Stimulated activated naive CD8-positive, alpha-beta T cell treated with anti-CD3 and anti-CD28 coated beads, Interleukin-15, Interleukin-2, amounts not matched to agents 100 U/mL and 50 U/mL, for 24 hours (primary cell): ENCODE data around the gene CD55.
A peak's percentile ranks its signal among the peaks of the same experiment; 100 is the strongest.

ENCODE experiments used
- ATAC-seq: fragments of 150-1000 bp; cut with Tn5 transposase; one replicate; pipeline ENCODE4 v1.10.0; 2021
- DNase-seq: peaks from one replicate; pipeline ENCODE4 v3.0.0; 2021

Gene CD55

DNA sequence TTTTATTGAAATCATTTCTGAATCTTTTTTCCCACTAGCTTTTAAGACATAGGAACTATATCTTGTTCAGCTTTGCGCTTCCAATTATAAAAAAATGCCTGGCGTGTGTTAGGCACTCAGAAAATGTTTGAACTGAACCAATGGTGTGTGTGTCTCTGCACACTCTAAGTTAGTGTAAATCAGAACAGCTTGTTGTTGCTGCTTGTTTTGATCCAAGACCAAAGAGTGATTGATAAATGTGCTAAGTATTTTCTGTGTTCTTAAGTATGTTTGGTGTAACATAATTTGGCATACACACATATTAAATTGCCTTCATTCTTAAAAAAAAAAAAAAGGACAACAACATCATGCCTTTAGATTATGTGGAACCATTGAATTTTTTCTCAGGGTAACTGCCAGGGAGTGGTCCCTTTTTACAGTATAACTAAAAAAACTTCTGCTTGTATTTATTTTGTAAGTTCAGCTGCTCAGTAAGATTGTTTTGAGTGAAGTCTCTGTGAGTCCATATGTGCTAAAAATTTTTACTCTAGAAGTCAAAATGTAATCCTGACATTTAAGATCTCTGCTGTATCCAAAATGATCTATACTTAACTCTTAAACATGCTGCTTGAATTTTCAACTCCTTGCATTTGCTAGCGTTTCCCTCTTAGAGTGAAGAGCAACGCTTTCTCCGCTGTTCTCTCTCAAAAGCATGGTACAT lies 8.7 kb downstream of the CD55 start:
- ATAC-seq (no peak), DNase-seq (no peak)

- ATAC-seq, result no peak
These were observed 10.2 kb downstream of the CD55 start for GRCh38 chr1:207331354-207332313.

GRCh38 chr1:207333009-207333600 lies 11.6 kb downstream of the CD55 start:
- ATAC-seq (no peak), DNase-seq (no peak)

More at GRCh38 chr1:207331354-207332313, 10.2 kb downstream of the CD55 start:
- DNase-seq, result no peak

DNA sequence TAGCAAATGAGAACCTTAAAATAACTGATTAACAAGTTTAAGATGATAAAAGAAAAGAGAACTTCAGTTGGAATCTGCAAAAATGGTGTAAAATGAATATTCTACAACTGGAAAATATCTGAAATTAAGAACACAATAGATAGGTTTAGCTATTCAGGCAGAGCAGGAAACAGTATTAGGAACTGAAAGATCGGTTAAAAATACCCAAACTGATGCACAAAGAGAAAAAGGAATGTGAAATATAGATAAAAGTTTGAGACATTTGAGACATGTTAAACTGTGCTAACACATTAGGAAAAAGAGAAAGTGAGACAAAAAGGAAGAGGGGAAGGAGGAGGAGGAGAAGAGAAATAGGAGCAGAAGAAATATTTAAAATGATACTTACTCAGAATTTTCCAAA lies 12.1 kb downstream of the CD55 start:
- ATAC-seq (no peak), DNase-seq (no peak)

GRCh38 chr1:207334337-207334736 lies 12.9 kb downstream of the CD55 start:
- DNase-seq, result no peak

GRCh38 chr1:207335138-207335537 lies 13.7 kb downstream of the CD55 start:
- ATAC-seq, result no peak
- no peak for DNase-seq

More at GRCh38 chr1:207334337-207334736, 12.9 kb downstream of the CD55 start:
- ATAC-seq, result no peak

DNA sequence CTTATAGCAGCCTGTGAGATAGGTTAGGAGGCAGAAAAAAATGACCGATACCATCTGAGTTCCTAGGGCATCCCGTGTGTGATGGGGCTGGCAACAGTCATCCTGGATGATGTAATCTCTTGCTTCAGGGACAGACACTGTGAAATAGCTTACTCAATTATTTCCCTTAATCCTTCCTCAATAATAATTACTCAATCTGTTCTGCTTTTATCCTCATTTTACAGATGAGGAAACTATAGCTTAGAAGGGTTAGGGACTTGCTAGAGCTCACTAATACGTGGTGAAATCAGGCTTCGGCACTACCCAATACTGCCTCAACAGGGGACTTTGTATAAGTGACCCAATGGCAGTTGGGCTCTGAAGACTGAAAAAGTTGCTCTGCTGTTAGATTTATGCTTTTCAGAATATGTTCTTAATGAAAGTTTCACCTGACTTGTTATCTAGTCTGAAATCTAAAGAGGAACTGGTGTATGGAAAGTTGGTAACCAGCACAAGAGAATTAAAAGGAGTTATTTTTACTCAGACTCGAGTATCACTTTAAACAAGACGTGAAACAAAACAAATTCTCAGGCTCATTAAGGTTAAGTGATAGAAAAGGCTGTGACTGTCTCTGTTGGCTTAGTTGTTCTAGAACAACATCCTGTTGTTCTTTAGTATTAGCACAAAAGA lies 14.4 kb downstream of the CD55 start:
- DNase-seq (peak; percentile 24), ATAC-seq (peak; percentile 17)

DNA sequence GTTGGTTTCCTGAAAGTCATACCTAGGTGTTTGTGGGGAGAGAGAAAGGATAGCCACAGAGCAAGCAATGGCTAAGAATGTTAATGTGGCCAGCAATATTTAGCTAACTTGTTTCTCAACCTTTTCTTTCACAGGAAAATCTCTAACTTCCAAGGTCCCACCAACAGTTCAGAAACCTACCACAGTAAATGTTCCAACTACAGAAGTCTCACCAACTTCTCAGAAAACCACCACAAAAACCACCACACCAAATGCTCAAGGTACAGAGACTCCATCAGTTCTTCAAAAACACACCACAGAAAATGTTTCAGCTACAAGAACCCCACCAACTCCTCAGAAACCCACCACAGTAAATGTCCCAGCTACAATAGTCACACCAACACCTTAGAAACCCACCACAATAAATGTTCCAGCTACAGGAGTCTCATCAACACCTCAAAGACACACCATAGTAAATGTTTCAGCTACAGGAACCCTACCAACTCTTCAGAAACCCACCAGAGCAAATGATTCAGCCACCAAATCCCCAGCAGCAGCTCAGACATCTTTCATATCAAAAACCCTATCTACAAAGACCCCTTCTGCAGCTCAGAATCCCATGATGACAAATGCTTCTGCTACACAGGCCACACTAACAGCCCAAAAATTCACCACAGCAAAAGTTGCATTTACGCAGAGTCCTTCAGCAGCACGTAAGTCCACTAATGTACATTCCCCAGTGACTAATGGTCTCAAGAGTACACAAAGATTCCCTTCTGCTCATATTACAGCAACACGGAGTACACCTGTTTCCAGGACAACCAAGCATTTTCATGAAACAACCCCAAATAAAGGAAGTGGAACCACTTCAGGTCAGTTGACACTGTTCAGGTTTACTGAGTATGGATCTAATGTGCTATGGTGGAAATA lies 15.3 kb downstream of the CD55 start:
- ATAC-seq, result peak; percentile 86
- DNase-seq, result peak; percentile 47

- DNase-seq (no peak), ATAC-seq (no peak)
These were observed 20.9 kb downstream of the CD55 start for GRCh38 chr1:207342332-207342731.

- ATAC-seq (no peak), DNase-seq (no peak)
These were observed 22.2 kb downstream of the CD55 start for GRCh38 chr1:207343675-207344074.

- ATAC-seq (no peak), DNase-seq (no peak)
These were observed 22.7 kb downstream of the CD55 start for GRCh38 chr1:207344221-207344620.

- DNase-seq (no peak), ATAC-seq (peak; percentile 52)
These were observed 24.4 kb downstream of the CD55 start for GRCh38 chr1:207345644-207346477.

GRCh38 chr1:207346513-207346912 lies 25.0 kb downstream of the CD55 start:
- DNase-seq (no peak), ATAC-seq (peak; percentile 14)

- no peak for DNase-seq
- no peak for ATAC-seq
These were observed 28.5 kb downstream of the CD55 start for GRCh38 chr1:207349979-207350378.

GRCh38 chr1:207352554-207352953 lies 31.1 kb downstream of the CD55 start:
- ATAC-seq (no peak), DNase-seq (no peak)

GRCh38 chr1:207355060-207355459 lies 33.6 kb downstream of the CD55 start:
- ATAC-seq (peak; percentile 40), DNase-seq (no peak)

DNA sequence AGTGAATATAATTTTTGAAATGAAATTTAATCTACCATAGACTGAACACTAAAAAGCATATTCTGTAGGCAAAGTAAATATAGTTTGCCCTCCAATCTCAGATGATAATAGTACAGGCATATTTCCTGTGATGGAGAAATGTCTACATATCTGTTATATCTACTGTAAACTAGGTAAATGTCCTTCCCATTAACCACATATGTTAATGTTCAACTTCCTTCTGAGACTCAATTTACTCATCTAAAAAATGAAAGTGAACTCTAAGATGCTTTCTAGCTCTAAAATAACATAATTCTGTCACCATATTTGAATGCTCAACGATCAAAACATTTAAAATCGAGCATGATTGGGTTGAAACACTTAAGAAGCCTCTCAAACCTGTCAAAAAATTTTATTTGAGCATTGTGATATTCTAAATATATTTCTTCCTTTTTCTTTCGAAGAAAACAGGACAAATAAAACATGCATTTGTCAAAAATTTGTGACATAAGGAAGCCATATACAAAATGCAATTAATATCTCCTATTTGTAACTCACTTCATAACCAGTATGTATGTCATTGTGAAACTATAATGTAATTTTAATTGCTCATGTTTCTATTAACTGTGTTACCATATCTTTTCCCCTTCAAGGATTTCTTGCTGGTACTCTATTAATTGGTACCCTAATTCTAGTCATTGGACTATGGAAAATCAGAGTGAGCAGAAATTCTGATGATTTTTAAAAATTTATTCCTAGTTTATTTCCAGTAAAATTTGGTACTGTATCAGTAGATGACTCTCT lies 34.2 kb downstream of the CD55 start:
- DNase-seq, result no peak
- ATAC-seq, result no peak

DNA sequence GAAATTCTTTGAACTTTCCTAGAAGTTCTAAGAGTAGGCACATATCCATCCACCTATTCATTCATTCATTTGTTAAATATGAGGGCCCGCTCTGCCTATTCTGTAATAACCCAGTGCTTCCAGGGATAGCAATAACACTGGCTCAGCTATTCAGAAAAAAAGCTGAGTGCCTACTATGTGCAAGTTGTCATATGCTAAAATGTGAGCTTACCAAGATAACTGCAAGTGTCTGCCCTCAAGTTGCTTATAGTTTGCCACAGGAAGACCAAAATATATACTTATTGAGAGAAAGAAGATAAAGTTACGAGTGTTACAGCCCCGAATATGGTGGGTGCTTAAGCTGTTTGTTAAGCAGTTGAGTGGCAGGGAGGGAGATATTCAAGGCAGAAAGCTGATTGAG lies 39.6 kb downstream of the CD55 start:
- DNase-seq (no peak), ATAC-seq (no peak)

DNA sequence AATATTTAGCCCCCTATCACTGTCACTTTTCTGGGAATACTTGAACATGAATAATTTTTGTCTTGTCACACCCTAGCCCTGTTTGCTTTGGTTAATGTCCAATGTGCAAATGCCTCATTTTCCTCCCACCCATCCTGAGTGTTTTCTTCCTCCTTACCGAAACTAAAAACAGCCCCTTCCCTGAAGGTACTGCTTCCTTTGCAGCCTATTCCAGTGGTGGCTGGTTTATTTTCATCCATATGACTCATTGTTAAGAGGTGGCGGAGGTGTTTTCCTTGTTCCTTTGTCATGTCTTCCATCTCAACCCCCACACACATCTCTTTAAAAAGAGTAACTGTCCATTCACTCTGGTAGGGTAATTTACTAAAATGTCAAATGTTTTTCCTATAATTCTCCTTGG lies 40.4 kb downstream of the CD55 start:
- ATAC-seq (no peak), DNase-seq (no peak)
